ENCODE measurements around the gene C16orf92.

The C16orf92 gene

DNA sequence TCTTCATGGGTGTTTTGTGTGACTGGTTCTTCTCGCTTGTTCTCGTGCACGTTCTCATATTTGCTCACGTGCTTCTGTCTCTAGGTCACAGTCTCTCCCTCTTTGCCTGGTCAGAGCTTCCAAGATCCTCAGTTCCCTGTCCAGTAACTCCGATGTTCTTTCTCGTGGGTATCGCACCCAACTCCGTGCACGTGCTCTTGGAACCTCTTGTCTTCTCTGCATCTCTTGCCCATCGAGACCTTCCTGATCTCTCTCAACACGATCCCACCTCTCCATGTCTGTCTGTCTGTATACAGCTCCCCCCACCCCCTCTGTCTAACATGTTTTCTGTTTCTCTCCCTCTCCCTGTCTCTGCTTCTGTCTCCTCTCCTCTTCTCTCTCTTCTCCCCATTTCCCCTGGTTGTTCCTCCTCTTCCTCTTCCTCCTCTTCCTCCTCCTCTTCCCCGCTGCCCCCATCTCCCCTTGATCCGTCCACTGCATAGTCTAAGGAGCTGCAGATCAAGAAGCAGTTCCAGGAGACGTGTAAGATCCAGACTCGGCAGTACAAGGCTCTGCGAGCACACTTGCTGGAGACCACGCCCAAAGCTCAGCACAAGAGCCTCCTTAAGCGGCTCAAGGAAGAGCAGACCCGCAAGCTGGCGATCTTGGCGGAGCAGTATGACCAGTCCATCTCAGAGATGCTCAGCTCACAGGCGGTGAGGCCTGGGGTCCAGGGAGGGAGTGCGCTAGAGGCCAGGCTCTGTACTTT lies 33.7 kb upstream of the C16orf92 start:
- H3K9me3 ChIP-seq (ENCODE audit: control insufficient read depth in 2 of 2, low read length in 2 of 2) = no peaks in the 10 kb centered on the region
- H3K27ac ChIP-seq (ENCODE audit: low read depth in 2 of 2, low read length in 2 of 2) = peak overlapping the region; percentile 28 to 67
- H3K27me3 ChIP-seq (ENCODE audit: control insufficient read depth in 2 of 2, insufficient read depth in 2 of 2, low read length in 2 of 2) = no peaks in the 10 kb centered on the region
- peaks cover 11 to 18% of the 10 kb centered on the region in 2 donors for H3K4me1 ChIP-seq (ENCODE audit: control insufficient read depth in 2 of 2, insufficient read depth in 2 of 2, low read length in 2 of 2)
- H3K4me3 ChIP-seq (ENCODE audit: low read length in 2 of 2) = no peak overlapping the region
- no peak overlapping the region for H3K9ac ChIP-seq (ENCODE audit: low read depth in 1 of 2, low read length in 2 of 2)
- H3K36me3 ChIP-seq (ENCODE audit: control insufficient read depth in 2 of 2, insufficient read depth in 2 of 2, low read length in 2 of 2) = peaks cover 41 to 53% of the 10 kb centered on the region in 2 donors

DNA sequence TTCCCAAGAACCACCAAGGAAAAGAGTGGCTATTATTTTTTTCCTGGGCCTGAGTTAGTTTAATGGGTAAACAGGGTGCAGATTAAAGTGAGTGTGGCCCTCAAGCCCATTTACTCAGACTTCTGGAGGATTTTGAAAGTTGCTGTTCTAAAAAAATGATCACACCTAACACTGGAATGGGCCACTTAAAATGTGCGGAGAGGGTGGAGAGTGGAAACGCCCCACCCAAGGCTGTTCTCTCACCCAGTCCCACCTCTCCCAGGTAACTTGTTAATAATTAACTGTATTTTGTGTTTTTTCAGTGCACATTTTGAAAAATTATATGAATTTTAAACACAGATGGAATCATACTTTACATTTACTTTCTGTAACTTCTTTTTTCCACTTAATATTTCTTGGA lies 33.0 kb upstream of the C16orf92 start:
- Histone ChIP-seq H3K4me1 (ENCODE audit: control insufficient read depth in 2 of 2, insufficient read depth in 2 of 2, low read length in 2 of 2) (peaks cover 19 to 25% of the 10 kb centered on the region in 2 donors), H3K4me3 (ENCODE audit: low read length in 2 of 2) (no peak overlapping the region), H3K36me3 (ENCODE audit: control insufficient read depth in 2 of 2, insufficient read depth in 2 of 2, low read length in 2 of 2) (peaks cover 34 to 45% of the 10 kb centered on the region in 2 donors), H3K9ac (ENCODE audit: low read depth in 1 of 2, low read length in 2 of 2) (peak overlapping the region in 1 of 2 donors; percentile 8), H3K27me3 (ENCODE audit: control insufficient read depth in 2 of 2, insufficient read depth in 2 of 2, low read length in 2 of 2) (no peaks in the 10 kb centered on the region), H3K27ac (ENCODE audit: low read depth in 2 of 2, low read length in 2 of 2) (peak overlapping the region; percentile 28 to 67), H3K9me3 (ENCODE audit: control insufficient read depth in 2 of 2, low read length in 2 of 2) (no peaks in the 10 kb centered on the region)

DNA sequence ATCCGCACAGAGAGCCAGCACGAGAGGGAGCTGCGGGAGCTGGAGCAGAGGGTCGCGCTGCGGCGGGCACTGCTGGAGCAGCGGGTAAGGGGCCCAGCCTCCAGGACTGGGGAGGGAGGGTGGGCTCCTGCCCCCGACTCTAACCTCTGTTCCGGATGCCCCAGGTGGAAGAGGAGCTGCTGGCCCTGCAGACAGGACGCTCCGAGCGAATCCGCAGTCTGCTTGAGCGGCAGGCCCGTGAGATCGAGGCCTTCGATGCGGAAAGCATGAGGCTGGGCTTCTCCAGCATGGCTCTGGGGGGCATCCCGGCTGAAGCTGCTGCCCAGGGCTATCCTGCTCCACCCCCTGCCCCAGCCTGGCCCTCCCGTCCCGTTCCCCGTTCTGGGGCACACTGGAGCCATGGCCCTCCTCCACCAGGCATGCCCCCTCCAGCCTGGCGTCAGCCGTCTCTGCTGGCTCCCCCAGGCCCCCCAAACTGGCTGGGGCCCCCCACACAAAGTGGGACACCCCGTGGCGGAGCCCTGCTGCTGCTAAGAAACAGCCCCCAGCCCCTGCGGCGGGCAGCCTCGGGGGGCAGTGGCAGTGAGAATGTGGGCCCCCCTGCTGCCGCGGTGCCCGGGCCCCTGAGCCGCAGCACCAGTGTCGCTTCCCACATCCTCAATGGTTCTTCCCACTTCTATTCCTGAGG lies 32.0 kb upstream of the C16orf92 start:
- H3K27me3 ChIP-seq (ENCODE audit: control insufficient read depth in 2 of 2, insufficient read depth in 2 of 2, low read length in 2 of 2) = no peaks in the 10 kb centered on the region
- no peak overlapping the region for H3K9ac ChIP-seq (ENCODE audit: low read depth in 1 of 2, low read length in 2 of 2)
- H3K9me3 ChIP-seq (ENCODE audit: control insufficient read depth in 2 of 2, low read length in 2 of 2) = no peaks in the 10 kb centered on the region
- peaks cover 25 to 36% of the 10 kb centered on the region in 2 donors for H3K36me3 ChIP-seq (ENCODE audit: control insufficient read depth in 2 of 2, insufficient read depth in 2 of 2, low read length in 2 of 2)
- no peak overlapping the region for H3K4me3 ChIP-seq (ENCODE audit: low read length in 2 of 2)
- no peak overlapping the region for H3K27ac ChIP-seq (ENCODE audit: low read depth in 2 of 2, low read length in 2 of 2)
- H3K4me1 ChIP-seq (ENCODE audit: control insufficient read depth in 2 of 2, insufficient read depth in 2 of 2, low read length in 2 of 2) = peaks cover 20 to 27% of the 10 kb centered on the region in 2 donors

DNA sequence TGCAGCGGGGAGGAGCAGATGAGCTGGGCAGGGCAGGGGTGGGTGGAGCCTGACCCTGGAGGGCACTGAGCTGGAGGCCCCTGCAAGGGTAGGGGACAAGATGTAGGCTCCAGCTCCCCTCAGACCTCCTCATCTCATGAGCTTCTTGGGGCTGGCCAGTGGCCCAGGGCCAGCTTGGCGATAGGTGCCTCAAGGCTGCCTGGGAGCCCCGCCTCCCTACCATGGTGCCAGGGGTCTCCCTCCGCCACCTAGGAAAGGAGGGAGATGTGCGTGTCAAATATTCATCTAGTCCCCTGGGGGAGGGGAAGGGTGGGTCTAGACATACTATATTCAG lies 31.5 kb upstream of the C16orf92 start:
- Histone ChIP-seq H3K9me3 (ENCODE audit: control insufficient read depth in 2 of 2, low read length in 2 of 2) (no peaks in the 10 kb centered on the region), H3K4me1 (ENCODE audit: control insufficient read depth in 2 of 2, insufficient read depth in 2 of 2, low read length in 2 of 2) (peaks cover 21 to 28% of the 10 kb centered on the region in 2 donors), H3K36me3 (ENCODE audit: control insufficient read depth in 2 of 2, insufficient read depth in 2 of 2, low read length in 2 of 2) (peaks cover 19 to 30% of the 10 kb centered on the region in 2 donors)

DNA sequence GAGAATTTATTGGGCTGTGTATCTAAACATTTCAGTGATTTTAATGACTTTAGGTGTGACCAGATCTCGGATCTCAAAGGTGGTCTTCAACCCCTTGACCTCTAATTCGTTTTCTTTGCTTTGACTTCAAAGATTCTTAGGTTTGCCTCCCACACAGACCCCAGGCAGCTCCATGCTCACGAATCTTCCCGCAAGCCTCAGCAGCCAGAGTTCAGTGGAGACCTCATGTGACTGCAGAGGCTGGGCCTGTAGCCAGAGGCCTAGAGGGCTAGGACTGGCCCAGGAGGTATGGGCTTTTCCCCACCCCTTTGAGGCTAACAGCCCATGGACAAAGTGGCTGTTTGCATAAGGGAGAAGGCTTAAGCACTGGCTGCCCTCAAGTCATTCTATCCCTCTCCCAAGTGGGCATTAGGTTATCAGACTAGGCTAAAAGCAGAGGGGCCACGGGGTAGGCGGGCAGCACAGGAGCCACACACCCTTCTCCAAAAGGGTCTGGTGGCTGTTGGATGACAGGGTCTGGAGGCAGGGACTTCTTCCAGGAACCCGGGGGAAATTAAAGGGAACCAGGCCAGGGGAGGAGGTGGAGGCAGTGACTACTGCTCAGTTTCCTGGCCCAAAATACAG lies 30.5 kb upstream of the C16orf92 start:
- Histone ChIP-seq H3K27me3 (ENCODE audit: control insufficient read depth in 2 of 2, insufficient read depth in 2 of 2, low read length in 2 of 2) (no peaks in the 10 kb centered on the region), H3K9me3 (ENCODE audit: control insufficient read depth in 2 of 2, low read length in 2 of 2) (no peaks in the 10 kb centered on the region), H3K27ac (ENCODE audit: low read depth in 2 of 2, low read length in 2 of 2) (no peak overlapping the region), H3K36me3 (ENCODE audit: control insufficient read depth in 2 of 2, insufficient read depth in 2 of 2, low read length in 2 of 2) (peaks cover 16 to 25% of the 10 kb centered on the region in 2 donors), H3K9ac (ENCODE audit: low read depth in 1 of 2, low read length in 2 of 2) (no peak overlapping the region), H3K4me3 (ENCODE audit: low read length in 2 of 2) (no peak overlapping the region), H3K4me1 (ENCODE audit: control insufficient read depth in 2 of 2, insufficient read depth in 2 of 2, low read length in 2 of 2) (peaks cover 26 to 32% of the 10 kb centered on the region in 2 donors)

More for the DNA sequence above, 31.5 kb upstream of the C16orf92 start:
- H3K27me3 ChIP-seq (ENCODE audit: control insufficient read depth in 2 of 2, insufficient read depth in 2 of 2, low read length in 2 of 2) = no peaks in the 10 kb centered on the region
- H3K4me3 ChIP-seq (ENCODE audit: low read length in 2 of 2) = no peak overlapping the region
- no peak overlapping the region for H3K9ac ChIP-seq (ENCODE audit: low read depth in 1 of 2, low read length in 2 of 2)
- no peak overlapping the region for H3K27ac ChIP-seq (ENCODE audit: low read depth in 2 of 2, low read length in 2 of 2)

DNA sequence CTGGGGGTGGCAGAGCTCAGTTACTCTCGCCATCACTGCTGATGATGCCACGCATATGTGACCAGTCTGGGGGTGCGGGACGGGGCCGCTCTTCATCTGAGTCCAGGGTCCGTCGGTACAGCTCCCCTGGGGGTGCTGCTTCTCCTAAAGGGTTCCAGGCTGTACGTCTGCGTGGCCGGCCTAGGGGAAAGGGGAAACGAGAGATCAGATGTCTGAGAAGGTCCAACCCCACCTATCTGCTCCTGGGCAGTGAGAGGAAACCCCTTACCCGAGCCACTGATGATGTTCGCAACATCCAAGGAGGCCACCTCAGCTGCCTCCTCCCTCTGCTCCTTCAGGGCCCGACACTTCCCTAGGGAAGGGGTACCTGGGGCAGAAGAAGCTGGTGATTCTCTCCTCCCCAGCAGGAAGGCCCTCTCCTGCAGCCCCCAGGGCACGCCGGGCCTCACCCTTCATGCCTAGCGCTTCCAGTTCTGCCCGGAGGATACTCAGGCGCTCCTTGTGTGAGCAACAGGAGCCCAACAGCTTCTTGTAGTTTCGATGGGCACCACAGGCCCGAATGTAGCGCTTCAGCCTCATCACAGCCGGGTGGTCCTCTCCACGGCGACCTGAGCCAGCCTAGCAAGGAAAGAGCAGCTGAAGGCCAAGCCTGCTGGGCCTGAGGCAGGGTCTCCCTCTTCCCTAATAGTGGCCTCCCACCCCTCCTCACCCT lies 29.7 kb upstream of the C16orf92 start:
- Histone ChIP-seq H3K4me1 (ENCODE audit: control insufficient read depth in 2 of 2, insufficient read depth in 2 of 2, low read length in 2 of 2) (peaks cover 26 to 32% of the 10 kb centered on the region in 2 donors), H3K9me3 (ENCODE audit: control insufficient read depth in 2 of 2, low read length in 2 of 2) (no peaks in the 10 kb centered on the region), H3K9ac (ENCODE audit: low read depth in 1 of 2, low read length in 2 of 2) (no peak overlapping the region), H3K4me3 (ENCODE audit: low read length in 2 of 2) (no peak overlapping the region), H3K36me3 (ENCODE audit: control insufficient read depth in 2 of 2, insufficient read depth in 2 of 2, low read length in 2 of 2) (peaks cover 16 to 21% of the 10 kb centered on the region in 2 donors), H3K27ac (ENCODE audit: low read depth in 2 of 2, low read length in 2 of 2) (no peak overlapping the region), H3K27me3 (ENCODE audit: control insufficient read depth in 2 of 2, insufficient read depth in 2 of 2, low read length in 2 of 2) (no peaks in the 10 kb centered on the region)

DNA sequence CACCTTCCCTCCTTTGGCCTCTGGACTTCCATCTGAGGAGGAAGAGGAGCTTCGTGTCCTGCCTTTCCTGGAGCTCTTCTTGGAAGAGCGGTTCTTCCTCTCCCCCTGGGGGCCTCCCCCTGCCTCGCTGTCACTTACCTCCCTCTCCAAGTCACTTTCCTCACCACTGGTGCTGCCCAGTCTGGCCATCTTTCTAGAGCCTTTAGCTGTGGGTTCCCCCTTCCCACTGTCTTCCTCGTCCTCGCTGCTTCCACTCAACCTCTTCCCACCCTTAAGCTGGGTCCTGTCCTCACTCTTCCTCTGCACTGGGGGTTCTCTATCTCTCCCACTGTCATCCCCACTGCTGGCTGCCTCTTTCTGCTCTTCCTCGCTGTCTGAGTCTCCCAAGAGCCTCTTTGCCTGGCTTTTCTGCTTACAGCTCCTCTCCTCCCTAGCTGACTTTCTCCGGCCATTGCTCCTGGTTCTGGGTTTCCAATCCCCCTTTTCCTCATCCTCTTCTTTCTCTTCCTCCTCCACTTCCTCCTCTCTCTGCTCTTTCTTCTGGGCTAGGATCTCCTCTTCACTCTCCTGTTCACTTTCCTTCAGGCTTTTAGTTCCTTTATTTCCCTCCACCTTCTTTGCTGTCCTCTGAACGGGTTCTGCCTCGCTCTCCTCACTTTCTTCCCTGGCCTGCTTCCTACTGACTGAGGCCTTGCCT lies 28.9 kb upstream of the C16orf92 start:
- Histone ChIP-seq H3K9me3 (ENCODE audit: control insufficient read depth in 2 of 2, low read length in 2 of 2) (no peaks in the 10 kb centered on the region), H3K4me1 (ENCODE audit: control insufficient read depth in 2 of 2, insufficient read depth in 2 of 2, low read length in 2 of 2) (peaks cover 25 to 32% of the 10 kb centered on the region in 2 donors), H3K4me3 (ENCODE audit: low read length in 2 of 2) (peak overlapping the region; percentile 92 to 97), H3K36me3 (ENCODE audit: control insufficient read depth in 2 of 2, insufficient read depth in 2 of 2, low read length in 2 of 2) (peaks cover 17 to 18% of the 10 kb centered on the region in 2 donors), H3K27me3 (ENCODE audit: control insufficient read depth in 2 of 2, insufficient read depth in 2 of 2, low read length in 2 of 2) (no peaks in the 10 kb centered on the region), H3K9ac (ENCODE audit: low read depth in 1 of 2, low read length in 2 of 2) (peak overlapping the region in 1 of 2 donors; percentile 91), H3K27ac (ENCODE audit: low read depth in 2 of 2, low read length in 2 of 2) (peak overlapping the region in 1 of 2 donors; percentile 96)

DNA sequence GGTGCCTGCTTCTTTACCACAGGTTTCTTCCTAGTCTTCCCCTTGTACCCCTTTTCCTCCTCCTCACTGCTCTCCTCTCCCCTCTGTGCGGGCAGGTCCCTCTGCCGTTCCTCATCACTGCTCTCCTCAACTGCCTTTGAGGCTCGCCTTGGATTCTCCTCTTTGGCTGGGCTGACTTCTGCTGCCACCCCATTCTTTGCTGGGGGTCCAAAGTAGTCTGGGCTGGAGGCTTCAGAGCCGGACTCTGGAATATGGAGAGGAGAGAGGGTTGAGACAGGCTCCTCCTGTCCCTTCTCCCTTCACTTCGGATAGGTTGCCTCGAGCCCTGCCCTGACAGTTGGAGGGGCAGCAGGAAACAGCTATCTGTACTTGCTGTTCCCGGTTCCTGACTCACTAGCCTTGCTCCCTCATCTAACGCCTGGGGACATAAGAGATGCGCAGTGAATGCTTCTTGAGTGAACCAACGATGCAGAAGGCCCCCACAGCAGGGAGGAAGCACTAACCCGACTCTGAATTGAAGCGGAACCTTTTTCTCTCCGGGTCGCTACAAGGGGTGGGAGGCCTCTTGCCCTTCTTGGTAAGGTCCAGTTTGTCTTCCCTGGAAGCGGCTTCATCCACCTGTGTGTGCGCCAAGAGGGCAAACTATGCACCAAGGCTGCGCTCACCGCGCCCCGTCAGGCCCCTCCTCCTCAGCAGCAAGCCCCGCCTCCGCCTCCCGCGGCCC lies 28.2 kb upstream of the C16orf92 start:
- H3K4me1 ChIP-seq (ENCODE audit: control insufficient read depth in 2 of 2, insufficient read depth in 2 of 2, low read length in 2 of 2) = peaks cover 21 to 25% of the 10 kb centered on the region in 2 donors
- peaks cover 14 to 21% of the 10 kb centered on the region in 2 donors for H3K36me3 ChIP-seq (ENCODE audit: control insufficient read depth in 2 of 2, insufficient read depth in 2 of 2, low read length in 2 of 2)
- peak overlapping the region; percentile 91 to 98 for H3K9ac ChIP-seq (ENCODE audit: low read depth in 1 of 2, low read length in 2 of 2)
- H3K4me3 ChIP-seq (ENCODE audit: low read length in 2 of 2) = peak overlapping the region; percentile 92 to 97
- no peaks in the 10 kb centered on the region for H3K9me3 ChIP-seq (ENCODE audit: control insufficient read depth in 2 of 2, low read length in 2 of 2)
- H3K27me3 ChIP-seq (ENCODE audit: control insufficient read depth in 2 of 2, insufficient read depth in 2 of 2, low read length in 2 of 2) = no peaks in the 10 kb centered on the region
- H3K27ac ChIP-seq (ENCODE audit: low read depth in 2 of 2, low read length in 2 of 2) = peak overlapping the region; percentile 88 to 96

DNA sequence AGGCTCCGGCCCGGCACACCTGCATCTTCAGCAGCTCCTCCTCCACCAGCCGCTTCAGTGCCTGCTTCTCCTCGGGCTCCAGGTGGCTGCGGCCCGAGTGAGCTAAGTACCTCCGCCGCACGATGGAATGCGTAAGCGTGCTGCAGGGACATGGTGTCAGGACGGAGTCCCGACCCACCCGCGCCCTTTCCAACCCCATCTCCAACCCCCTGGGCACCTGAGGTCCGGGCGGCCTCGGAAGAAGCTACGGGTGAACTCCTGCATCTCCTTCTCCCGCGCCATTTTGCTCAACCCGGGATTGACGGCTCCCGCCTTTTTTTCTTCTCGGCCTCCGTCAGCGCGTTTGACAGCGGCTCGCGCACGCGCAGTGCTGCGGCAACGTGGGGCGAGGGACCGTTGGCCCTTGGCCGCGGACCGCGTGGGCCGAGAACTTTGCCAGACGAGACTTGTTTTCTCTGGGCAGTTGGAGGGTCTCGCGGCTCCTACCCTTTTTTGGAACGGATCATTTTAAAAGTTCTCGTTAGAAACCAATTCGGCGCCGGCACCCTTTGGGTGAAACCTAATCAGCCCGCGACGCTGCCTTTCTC lies 27.6 kb upstream of the C16orf92 start, which contains the start of gene HIRIP3:
HIRIP3 (minus strand) TSS at position 294 of the 587 bp plus-strand sequence; CDS start at position 282, 12 bp downstream.
- H3K9me3 ChIP-seq (ENCODE audit: control insufficient read depth in 2 of 2, low read length in 2 of 2) = no peaks in the 10 kb centered on the region
- H3K9ac ChIP-seq (ENCODE audit: low read depth in 1 of 2, low read length in 2 of 2) = peak within 1 kb of the TSS; percentile 91 to 98
- H3K27ac ChIP-seq (ENCODE audit: low read depth in 2 of 2, low read length in 2 of 2) = peak within 1 kb of the TSS; percentile 88 to 96
- H3K4me3 ChIP-seq (ENCODE audit: low read length in 2 of 2) = peak within 1 kb of the TSS; percentile 92 to 97
- H3K36me3 ChIP-seq (ENCODE audit: control insufficient read depth in 2 of 2, insufficient read depth in 2 of 2, low read length in 2 of 2) = peaks cover 17 to 21% of the 10 kb centered on the region in 2 donors
- peaks cover 18 to 19% of the 10 kb centered on the region in 2 donors for H3K4me1 ChIP-seq (ENCODE audit: control insufficient read depth in 2 of 2, insufficient read depth in 2 of 2, low read length in 2 of 2)
- no peaks in the 10 kb centered on the region for H3K27me3 ChIP-seq (ENCODE audit: control insufficient read depth in 2 of 2, insufficient read depth in 2 of 2, low read length in 2 of 2)
